HCEC 1CT (cell line): ENCODE results near the gene CLASP1.
"Not testable (repeated sequence)": the region's sequence is repeated elsewhere in the genome, so short reads cannot be mapped to it uniquely, and the experiment has no call there.

Source experiments
- DNase-seq: peaks from one replicate; pipeline ENCODE4 v3.0.0-alpha.2; 2017

CLASP1 gene

DNA sequence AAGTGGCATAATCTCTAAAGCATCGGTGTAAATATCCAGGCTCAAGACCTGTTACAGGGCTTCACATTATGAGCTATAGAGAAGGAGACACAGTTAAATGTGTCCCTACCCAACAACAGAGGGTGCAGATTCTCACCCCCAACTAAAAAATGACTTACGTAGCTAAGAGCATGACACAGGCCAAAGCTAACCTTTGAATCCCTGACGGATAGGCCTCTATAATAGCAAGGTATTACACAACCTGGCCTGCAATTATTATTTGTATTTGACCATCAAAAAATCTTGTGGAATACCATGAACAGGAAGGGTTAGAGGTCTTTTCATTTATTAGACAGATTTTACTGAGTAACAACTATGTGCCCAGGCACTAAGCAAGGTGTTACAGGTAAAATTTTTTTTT lies 73.5 kb downstream of the CLASP1 start:
- no peak for DNase-seq

DNA sequence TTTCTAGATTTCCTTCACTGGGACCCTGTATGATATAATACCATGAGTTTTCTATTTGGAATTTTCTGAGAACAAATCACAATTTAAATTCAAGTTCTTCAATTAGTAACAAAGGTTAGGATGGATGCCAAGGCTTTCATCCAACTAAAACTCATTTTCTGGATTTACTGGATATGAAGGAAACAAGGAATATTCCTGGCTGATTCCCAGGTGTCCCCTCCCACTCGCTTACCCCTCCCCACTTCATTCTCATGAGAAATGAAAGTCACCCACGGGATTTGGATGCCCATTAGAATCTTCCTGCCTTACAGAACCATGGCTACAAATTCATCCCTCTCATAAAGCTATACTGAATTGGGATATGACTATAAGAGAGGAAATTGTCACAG lies 78.6 kb downstream of the CLASP1 start:
- no peak for DNase-seq

DNA sequence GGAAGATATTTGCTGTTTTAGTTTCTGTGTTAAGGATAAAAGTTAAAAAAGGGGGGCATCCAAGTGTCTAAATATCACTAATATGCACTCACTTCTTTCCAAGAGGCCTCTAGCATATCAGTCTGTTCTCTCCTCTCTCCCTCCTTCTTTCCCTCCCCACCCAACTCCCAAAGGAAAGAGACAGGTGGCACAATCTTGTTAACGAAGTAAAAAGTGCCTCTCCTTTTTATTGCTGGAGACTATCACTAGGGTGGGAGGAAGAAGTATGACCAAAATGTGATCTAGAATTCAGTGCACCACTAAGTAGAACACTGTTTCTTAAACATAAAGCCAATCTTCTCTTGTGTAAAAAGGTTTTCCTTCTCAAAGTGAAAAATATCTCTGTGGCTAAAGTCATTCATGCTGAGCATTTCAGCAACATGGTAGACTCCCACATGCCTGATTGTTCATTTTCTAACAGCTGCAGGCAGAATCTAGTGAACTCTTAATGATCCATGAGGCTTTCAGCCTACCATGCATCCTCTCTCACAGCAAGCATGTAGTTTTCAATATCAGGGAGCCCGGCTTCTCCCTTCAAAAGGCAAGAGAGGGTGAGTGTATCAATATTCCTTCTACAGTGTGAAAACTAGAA lies 79.1 kb downstream of the CLASP1 start:
- no peak for DNase-seq

DNA sequence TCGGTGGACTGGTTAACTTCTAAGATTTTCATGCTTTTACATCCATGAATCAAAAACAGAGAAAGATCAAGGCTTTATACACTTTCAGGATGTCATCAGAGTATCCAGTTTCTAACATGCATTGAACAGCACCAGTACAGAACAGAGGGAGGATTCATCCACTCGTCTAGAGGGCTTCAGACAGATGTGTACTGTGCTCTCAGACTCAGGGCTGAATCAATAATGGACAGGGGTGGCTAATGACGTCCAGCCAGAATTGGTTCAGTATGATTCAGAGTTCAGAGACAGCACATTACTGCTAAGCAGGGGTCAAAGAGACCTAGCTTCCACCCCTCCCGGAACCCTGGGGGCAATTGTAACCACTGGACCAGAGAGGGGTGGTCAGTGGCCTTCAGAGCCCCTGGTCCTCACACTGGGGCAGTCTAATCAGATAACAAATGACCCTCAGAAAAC lies 81.3 kb downstream of the CLASP1 start:
- DNase-seq, result no peak

DNA sequence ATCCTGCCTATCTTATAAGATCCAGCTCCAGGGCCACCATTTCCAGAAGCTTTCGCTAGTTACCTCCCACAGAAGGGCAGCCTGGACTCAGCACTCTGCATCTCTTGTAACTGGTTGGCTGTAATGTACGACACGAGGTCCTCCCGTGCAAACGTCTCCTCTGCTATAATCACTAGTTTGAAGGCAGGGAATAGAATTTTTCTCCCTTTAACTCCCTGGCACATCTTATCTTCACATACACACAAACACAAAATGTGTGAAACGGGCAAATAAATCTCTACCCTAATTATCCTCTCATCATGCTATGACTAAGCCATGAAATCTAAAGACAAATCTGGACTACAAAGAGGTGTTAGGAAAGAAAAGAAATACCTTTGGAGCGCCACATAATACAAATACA lies 81.8 kb downstream of the CLASP1 start:
- no peak for DNase-seq

DNA sequence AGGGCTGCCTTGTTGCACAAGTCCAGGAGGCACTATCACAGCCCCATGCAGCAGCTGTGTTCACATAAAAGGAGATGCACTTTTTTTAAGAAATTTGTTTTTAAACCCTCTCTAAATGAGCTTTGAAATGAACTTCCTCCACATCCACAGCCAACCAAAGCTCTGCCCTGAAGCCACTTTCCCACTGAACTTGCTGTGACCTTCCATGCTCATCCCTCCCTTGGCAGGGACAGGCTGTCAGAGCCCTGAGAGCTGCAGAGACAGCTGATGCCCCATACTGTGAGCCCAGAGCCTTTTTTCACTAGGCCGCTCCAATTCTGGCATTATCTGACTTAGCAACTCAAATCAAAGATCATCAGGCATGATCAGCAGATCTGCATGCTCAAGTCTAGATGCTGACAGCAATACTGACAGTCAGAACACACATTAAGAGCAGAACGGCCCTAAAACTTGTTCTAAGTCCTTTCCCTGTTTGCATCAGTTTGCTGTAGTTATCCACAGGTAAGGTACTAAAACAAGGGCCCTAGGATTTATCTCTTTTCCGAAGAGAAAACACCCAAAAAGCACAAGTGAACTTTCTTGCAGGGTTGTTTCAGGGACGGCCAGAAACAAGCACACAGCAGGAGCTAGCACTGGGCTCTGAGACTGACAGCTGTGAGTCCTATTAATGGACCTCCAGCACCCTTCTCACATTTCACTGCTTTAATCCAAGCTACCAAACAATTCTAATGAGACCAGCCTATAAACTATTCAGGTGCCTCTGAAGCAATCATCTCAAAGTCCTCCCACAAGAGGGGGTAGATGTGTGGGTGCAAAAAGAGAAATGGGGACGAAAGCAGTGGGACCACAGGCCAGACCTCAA lies 83.6 kb downstream of the CLASP1 start:
- no peak for DNase-seq

DNA sequence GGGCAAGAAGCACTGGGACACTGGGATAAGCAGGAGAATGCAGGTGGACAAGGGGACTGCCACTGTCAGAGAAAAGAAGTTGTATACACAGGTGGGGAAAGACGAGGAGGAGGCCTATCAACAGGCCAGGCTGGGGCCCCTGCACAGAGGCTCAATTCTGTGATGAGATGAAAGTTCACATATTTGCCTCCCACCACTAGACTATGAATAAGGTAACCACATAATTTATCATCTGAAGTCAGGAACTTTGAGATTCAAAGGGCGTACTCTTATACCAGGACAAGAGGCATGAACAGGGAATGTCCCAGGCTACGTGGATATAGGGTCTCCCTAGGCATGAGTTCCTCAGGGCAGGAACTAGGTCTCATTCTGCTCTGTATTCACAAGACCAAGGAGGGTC lies 84.4 kb downstream of the CLASP1 start:
- DNase-seq, result no peak

DNA sequence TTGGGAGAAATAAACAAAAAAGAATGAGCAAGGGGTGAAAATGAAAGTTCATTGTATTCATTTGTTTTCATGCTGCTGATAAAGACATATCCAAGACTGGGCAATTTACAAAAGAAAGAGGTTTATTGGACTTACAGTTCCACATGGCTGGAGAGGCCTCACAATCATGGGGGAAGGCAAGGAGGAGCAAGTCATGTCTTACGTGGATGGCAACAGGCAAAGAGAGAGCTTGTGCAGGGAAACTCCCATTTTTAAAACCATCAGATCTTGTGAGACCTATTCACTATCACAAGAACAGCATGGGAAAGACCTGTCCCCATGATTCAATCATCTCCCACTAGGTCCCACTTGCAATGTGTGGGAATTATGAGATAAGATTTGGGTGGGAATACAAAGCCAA lies 85.5 kb downstream of the CLASP1 start:
- DNase-seq, result not testable (repeated sequence)

DNA sequence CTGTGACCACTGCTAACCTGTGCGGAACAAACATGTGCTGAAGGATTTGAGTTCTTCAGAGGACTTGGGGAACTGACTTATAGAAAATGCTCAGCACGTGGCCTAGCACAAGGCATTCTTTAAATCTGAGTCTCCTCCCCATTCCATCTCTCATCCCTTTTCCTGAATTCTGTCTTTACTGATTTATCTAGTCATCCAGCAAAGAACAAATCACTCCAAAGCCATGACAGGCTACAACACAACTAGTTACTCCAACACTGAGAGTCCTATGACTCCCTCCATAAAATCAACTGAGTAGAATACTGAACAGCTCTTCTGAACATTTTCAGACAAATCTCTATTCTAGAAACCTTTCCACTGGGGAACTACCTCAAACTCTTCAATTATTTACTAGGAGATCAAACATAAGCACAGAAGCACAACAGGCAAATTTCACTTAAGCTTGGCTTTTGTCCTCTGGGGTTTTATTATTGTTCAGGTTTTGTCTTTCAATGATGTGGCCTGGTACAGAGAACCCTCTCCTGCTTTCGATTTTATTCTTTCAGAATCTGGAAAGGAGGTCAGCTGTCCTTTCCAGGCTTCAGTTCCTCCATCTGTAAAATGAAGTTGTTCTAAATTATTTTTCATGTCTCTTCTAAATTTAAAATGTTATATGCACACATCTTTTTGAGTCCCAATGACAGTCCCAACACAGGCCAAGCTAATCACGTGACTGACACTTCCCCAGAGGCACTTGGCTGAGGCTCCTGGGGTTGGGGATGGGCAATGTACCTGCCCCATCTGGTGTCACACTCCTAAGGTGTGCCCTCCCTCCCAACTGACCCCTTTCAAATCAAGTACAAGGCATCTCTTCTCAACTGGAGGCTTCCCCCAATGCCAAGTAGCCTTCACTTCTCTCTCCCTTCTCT lies 86.7 kb downstream of the CLASP1 start:
- DNase-seq, result no peak

DNA sequence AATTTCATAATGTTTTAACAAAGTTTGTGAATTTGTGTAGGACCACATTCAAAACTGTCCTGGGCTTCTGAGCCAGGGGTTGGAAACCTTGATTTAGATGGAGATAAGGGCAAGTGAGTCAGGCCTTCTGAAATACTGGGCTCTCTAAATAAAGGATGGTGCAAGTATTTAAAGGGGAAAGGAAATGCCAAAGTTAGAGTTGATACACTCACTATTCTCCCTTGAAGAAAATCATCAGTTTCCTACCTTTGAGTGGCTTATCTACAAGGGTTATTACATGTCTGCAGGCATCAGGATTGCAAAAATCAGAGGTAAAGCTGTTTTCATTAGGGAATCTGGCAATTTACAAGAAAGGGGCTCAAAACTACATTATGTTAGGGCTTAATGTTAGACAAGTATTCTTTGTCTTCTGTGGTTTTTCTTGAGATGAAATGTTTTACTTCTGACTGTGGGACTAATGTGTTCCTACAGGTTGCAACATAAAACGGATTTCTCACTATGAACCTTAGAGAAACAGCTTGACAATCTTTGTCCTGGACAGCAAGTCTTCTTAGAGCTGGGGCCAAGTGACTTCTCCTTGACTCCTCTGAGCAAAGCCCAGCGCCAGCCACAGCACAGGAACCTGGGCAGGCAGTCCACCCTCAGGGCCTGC lies 87.5 kb downstream of the CLASP1 start:
- DNase-seq, result peak; percentile 44

DNA sequence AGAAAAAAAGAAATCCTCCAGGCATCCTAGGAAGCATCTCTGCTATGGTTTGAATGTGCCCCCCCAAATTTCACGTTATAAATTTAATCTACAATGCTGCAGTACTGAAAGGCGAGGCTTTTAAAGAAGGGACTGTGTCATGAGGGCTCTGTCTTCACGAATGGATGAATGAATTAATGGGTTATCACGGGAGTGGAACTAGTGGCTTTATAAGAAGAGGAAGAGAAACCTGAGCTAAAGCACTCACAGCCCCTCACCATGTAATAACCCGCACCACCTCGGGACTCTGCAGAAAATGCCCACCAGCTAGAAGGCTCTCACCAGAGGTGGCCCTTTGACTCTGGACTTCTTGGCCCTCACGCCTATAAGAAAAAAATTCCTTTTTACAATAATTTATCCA lies 90.9 kb downstream of the CLASP1 start:
- DNase-seq, result no peak

DNA sequence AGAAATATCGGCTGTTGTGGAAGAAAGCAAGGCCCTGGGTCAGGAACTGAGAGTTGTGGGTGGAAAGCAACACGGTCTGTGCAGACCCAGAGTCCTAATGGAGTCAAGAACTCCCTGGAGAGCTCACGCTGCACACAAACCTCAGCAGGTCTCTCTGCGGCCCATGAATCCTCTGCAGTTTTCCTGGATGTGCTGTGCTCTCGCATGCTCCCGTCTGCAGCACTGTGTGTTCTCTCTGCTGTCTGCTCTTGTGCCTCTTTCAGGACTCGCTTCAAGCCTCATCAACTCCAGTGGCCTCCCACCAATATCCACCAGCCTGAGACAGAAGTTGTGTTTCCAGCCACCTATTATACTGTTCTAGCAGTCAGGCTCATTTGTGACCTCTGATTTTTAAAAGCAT lies 94.3 kb downstream of the CLASP1 start:
- no peak for DNase-seq

DNA sequence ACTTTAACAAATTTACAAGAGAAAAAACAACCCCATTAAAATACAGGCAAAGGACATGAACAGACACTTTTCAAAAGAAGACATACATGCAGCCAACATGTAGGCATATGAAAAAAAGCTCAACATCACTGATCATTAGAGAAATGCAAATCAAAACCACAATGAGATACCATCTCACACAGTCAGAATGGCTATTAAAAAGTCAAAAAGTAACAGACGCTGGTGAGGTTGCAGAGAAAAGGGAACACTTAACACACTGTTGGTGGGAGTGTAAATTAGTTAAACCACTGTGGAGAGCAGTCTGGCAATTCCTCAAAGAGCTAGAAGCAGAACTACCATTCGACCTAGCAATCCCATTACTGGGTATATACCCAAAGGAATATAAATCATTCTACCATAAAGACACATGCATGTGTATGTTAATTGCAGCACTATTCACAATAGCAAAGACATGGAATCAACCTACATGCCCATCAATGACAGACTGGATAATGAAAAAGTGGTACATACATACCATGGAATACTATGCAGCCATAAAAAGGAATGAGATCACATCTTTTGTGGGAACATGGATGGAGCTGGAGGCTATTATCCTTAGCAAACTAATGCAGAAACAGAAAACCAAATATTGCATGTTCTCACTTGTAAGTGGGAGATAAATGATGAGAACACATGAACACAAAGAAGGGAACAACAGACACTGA lies 96.6 kb downstream of the CLASP1 start:
- DNase-seq, result not testable (repeated sequence)

DNA sequence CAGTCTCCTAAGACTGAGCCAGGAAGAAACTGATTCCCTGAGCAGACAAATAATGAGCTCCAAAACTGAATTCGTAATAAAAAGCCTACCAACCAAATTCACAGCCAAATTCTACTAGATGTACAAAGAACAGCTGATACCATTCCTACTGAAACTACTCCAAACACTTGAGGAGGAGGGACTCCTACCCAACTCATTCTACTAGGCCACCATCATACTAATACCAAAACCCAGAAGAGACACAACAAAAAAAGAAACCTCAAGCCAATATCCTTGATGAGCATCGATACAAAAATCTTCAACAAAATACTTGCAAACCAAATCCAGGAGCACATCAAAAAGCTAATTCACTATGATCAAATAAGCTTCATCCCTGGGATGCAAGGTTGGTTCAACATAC lies 98.6 kb downstream of the CLASP1 start:
- no peak for DNase-seq

DNA sequence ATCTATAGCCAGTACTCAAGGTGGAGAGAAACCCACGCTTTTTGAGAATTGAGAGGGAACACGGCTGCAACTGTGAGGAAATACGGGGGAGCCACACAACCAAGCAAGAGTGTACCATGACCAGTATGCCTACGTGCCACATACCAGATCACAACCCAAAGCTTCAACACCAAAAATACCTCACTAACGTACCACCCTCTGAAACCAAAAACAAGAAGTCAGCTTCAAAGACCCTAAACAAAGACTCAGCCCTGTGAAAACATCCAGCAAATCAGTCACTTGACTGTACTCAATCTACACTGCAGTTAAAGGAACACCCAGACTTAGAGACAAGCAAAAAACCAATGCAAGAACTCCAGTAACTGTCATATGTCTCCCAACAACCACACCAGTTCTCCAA lies 101.6 kb downstream of the CLASP1 start:
- no peak for DNase-seq

DNA sequence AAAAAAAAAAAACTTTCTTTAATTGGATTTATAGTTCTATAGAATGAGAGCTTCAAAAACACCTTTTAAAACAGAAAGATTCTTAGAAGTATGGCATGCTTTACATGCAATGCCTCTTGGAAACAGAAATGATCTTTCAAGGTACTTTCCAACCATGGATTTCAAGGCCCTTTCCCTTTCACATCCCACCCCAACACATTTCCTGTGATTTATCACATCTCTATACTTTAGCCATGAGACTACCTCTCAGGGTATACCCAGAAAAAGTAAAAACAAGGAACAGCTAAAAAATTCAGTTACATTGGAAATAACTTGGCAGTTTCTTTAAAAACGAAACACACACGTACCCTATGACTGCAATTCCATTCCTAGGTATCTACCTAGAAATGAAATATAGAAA lies 103.3 kb downstream of the CLASP1 start:
- DNase-seq, result no peak

DNA sequence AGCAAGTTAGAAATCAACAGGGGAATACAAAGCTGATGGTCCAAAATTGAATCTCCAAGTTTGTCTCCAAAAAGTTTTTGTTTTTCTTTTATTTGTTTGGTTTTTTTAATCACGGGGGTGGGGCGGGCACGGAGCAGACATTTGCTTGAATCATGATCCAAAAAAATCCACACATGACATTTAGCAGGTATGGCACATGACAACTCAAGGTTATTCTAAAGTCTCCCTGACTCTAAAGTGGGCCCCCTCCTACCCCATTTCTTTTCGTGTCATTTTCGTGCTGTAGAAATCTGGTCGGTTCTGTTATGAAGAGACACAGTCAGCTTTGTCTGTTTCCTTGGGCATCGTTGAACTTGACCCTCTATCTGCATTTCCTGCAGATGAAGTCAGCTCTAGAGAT lies 104.0 kb downstream of the CLASP1 start:
- DNase-seq, result no peak

DNA sequence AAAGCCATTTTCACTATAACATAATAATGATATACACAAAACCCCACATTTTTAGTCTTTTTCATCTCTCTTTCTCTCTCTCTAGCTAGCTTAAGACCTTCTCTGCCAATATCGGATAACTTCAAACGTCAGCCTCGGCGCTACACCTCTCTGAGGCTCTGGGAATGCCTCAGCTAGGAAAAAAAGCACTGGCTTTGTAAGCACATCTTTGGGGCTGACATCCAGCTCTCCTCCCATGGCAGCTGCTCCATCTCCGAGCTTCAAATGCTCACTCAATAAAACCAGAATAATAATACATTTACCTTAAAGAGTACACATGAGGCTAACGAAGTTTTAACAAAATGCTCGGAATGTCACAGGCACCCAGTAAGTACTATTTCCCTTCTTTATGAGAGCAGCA lies 107.8 kb downstream of the CLASP1 start:
- no peak for DNase-seq

DNA sequence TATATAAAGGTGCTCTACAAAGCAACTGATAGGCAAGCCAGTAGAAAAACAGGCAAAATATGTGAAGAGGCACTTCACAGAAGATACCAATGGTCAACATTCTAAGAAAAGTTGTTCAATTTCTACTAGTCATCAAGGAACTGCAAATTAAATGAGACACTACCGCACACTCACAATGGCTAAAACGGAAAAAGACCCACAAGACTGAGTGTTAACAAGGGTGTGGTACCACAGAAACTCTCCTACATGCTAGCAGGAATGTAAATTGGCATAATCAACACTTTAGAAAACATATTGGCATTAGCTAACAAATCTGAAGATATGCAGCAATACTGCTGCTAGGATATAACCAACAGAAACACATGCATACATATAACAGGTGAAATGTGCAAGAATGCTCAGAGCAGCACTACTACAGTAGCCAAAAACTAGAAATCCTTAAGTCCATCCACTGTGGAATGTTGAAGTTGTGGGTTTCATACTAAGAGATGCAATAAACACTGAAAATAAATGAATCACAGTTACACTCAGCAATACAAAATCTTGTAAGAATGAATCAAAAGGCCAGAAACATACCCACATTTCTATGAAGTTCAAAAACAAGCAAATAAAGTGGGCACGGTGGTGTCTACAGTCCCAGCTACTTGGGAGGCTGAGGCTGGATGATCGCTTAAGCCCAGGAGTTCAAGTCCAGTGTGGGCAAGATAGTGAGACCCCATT lies 109.4 kb downstream of the CLASP1 start:
- peak; percentile 28 for DNase-seq

DNA sequence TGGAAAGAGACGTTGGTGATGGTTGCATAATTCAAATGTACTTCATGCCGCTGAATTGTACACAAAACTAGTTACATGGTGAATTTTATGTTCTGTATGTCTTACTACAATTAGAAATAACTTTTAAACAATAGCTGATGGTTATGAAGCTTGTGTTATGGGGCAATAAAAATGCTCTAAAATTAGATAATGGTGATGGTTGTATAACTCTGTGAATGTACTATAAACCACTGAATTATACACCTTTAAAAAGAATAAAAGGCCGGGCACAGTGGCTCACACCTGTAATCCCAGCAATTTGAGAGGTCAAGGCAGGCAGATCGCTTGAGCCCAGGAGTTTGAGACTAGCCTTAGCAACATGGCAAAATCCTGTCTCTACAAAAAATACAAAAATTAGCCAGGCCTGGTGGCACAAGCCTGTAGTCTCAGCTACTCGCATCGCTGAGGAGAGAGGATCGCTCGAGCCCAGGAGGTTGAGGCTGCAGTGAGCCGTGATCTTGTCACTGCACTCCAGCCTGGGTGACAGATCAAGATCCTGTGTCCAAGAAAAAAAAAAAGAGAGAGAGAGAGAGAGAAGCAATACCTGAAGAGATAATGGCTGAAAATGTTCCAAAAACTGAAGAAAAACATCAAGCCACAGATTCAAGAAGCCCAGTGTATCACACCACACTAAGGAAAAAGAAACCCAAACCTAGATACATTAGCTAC lies 112.3 kb downstream of the CLASP1 start:
- no peak for DNase-seq

DNA sequence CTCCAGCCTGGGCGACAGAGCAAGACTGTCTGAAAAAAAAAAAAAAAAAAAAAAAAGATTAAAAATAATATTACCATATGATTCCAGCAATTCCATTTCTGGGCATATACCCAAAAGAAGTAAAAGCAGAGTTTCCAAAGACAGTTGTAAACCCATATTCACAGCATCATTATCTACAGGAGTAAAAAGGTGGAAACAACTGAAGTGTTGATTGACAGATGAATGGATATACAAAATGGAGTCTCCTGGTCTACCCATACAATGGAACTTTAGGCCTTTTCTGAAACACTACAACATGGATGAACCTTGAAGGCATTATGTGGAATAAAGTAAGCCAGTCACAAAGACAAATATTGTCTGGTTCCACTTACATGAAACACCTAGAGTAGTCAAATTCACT lies 112.9 kb downstream of the CLASP1 start:
- no peak for DNase-seq
